Activated CD4-positive, alpha-beta T cell treated with anti-CD3 and anti-CD28 coated beads, Interleukin-2, amount 10 ng/mL, durations not matched to agents 7 days and 5 days (primary cell): ENCODE data around the gene LAMA5. TPM values are rescaled to one million over a fixed set of nuclear protein-coding genes. Genes with fewer than 3 reads are reported as not detected.

Experiments used
- CTCF ChIA-PET: fragments of 350-600 bp; sonication (Branson Sonifier 250); formaldehyde crosslinking; loops from one replicate; lab custom pipeline; 2021; ENCODE audit warnings: antibody characterized with exemption; lab: Charles Lee
- POLR2A ChIA-PET: fragments of 350-600 bp; sonication (Branson Sonifier 250); formaldehyde crosslinking; loops from one replicate; lab custom pipeline; 2021; ENCODE audit warnings: antibody characterized with exemption; lab: Charles Lee
- DNase-seq: peaks from one replicate; pipeline ENCODE4 v3.0.0-alpha.2; 2020
- H3K27ac Mint-ChIP-seq: one replicate; pipeline ENCODE4 v1.8.0; 2021; ENCODE audit warnings: mild to moderate bottlenecking, moderate library complexity, mixed read lengths
- H3K27me3 Mint-ChIP-seq: one replicate; pipeline ENCODE4 v1.8.0; 2021; ENCODE audit warnings: mixed read lengths
- H3K36me3 Mint-ChIP-seq: one replicate; pipeline ENCODE4 v1.8.0; 2021; ENCODE audit warnings: low read depth, mixed read lengths
- H3K4me1 Mint-ChIP-seq: one replicate; pipeline ENCODE4 v1.8.0; 2021; ENCODE audit warnings: mixed read lengths
- H3K4me3 Mint-ChIP-seq: one replicate; pipeline ENCODE4 v1.8.0; 2021; ENCODE audit warnings: mild to moderate bottlenecking, moderate library complexity, mixed read lengths
- H3K9me3 Mint-ChIP-seq: one replicate; pipeline ENCODE4 v1.8.0; 2021; ENCODE audit warnings: mixed read lengths
- total RNA-seq, 2 experiments: library from RNA; stranded (reverse); gene quantifications; one replicate each; pipeline ENCODE4 v1.2.3, GENCODE V29; 2021

The LAMA5 gene
- total RNA-seq, 2 experiments from 2014 or later: 0.64 to 0.67 TPM

GRCh38 chr20:62281161-62281933 lies 85.8 kb downstream of the LAMA5 start:
- Mint-ChIP-seq H3K27ac (no peak overlapping the region), H3K4me3 (no peak overlapping the region)
- POLR2A ChIA-PET: no interaction called here

GRCh38 chr20:62280303-62280702 lies 86.8 kb downstream of the LAMA5 start:
- Mint-ChIP-seq H3K36me3 (peaks cover 9% of the 10 kb centered on the region), H3K9me3 (no peaks in the 10 kb centered on the region), H3K4me3 (no peak overlapping the region), H3K4me1 (no peaks in the 10 kb centered on the region), H3K27me3 (no peaks in the 10 kb centered on the region), H3K27ac (no peak overlapping the region)
- no peak for DNase-seq
- ChIA-PET POLR2A (no interaction called here), CTCF (no interaction called here)

More at GRCh38 chr20:62281161-62281933, 85.8 kb downstream of the LAMA5 start:
- H3K9me3 Mint-ChIP-seq: no peaks in the 10 kb centered on the region
- no peaks in the 10 kb centered on the region for H3K4me1 Mint-ChIP-seq
- DNase-seq: no peak
- H3K27me3 Mint-ChIP-seq: no peaks in the 10 kb centered on the region
- CTCF ChIA-PET: interaction anchor here (0.5 kb wide), 1 partner anchor 15 kb away, joined by 4 read pairs; no protein-coding TSS in a partner anchor
- peaks cover 9% of the 10 kb centered on the region for H3K36me3 Mint-ChIP-seq

GRCh38 chr20:62277253-62277652 lies 89.9 kb downstream of the LAMA5 start:
- ChIA-PET CTCF (no interaction called here), POLR2A (no interaction called here)
- DNase-seq: no peak
- H3K9me3 Mint-ChIP-seq: no peaks in the 10 kb centered on the region
- H3K4me3 Mint-ChIP-seq: no peak overlapping the region
- H3K27me3 Mint-ChIP-seq: no peaks in the 10 kb centered on the region
- no peaks in the 10 kb centered on the region for H3K4me1 Mint-ChIP-seq
- H3K36me3 Mint-ChIP-seq: peaks cover 21% of the 10 kb centered on the region
- no peak overlapping the region for H3K27ac Mint-ChIP-seq

GRCh38 chr20:62276439-62276838 lies 90.7 kb downstream of the LAMA5 start:
- H3K9me3 Mint-ChIP-seq: no peaks in the 10 kb centered on the region
- no peak overlapping the region for H3K27ac Mint-ChIP-seq
- H3K4me1 Mint-ChIP-seq: no peaks in the 10 kb centered on the region
- ChIA-PET CTCF (no interaction called here), POLR2A (no interaction called here)
- H3K27me3 Mint-ChIP-seq: no peaks in the 10 kb centered on the region
- no peak overlapping the region for H3K4me3 Mint-ChIP-seq
- H3K36me3 Mint-ChIP-seq: peaks cover 16% of the 10 kb centered on the region
- DNase-seq: no peak

GRCh38 chr20:62275219-62275618 lies 91.9 kb downstream of the LAMA5 start:
- peaks cover 14% of the 10 kb centered on the region for H3K36me3 Mint-ChIP-seq
- DNase-seq: no peak
- no peak overlapping the region for H3K27ac Mint-ChIP-seq
- POLR2A ChIA-PET: no interaction called here
- H3K4me3 Mint-ChIP-seq: no peak overlapping the region
- no peaks in the 10 kb centered on the region for H3K4me1 Mint-ChIP-seq
- no peaks in the 10 kb centered on the region for H3K27me3 Mint-ChIP-seq
- no peaks in the 10 kb centered on the region for H3K9me3 Mint-ChIP-seq
- CTCF ChIA-PET: interaction anchor here (0.7 to 1.6 kb wide), 2 partner anchors 27 to 533 kb away, joined by 3 to 5 read pairs; no protein-coding TSS in a partner anchor

DNA sequence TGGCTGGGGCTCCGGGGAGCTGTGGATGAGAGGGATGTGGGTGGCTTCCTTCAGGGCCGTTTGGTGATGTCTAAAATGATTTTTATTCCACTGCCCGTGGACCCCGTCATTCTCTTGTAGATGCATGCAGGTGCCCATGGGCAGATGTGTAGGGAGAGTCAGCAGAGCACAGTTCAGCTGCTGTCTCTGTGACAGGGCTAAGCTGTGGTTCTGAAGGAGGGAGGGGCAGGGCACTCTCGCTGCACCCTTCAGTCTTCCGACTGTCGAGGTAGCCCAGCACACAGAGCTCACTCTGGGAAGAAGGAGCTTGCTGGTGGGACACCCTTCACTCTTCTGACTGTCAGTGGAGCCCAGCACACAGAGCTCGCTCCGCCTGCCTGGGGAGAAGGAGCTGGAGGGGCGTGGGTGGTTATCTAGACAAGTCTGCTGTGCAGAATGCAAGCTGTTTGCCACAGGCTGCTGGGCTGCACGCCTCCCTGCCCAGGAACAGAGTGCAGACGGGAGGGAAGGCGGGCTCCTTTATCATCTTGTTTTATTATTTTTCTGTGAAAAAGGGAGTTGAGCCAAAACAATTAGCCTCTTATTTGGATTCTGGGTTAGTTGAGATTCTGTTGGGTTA lies 92.7 kb downstream of the LAMA5 start:
- Mint-ChIP-seq H3K4me3 (no peak overlapping the region), H3K4me1 (no peaks in the 10 kb centered on the region), H3K9me3 (no peaks in the 10 kb centered on the region), H3K27me3 (no peaks in the 10 kb centered on the region), H3K27ac (no peak overlapping the region), H3K36me3 (peaks cover 12% of the 10 kb centered on the region)
- ChIA-PET POLR2A (no interaction called here), CTCF (interaction anchor here (1.6 kb wide), 1 partner anchor 28 kb away, joined by 3 read pairs; no protein-coding TSS in a partner anchor)
- no peak for DNase-seq

DNA sequence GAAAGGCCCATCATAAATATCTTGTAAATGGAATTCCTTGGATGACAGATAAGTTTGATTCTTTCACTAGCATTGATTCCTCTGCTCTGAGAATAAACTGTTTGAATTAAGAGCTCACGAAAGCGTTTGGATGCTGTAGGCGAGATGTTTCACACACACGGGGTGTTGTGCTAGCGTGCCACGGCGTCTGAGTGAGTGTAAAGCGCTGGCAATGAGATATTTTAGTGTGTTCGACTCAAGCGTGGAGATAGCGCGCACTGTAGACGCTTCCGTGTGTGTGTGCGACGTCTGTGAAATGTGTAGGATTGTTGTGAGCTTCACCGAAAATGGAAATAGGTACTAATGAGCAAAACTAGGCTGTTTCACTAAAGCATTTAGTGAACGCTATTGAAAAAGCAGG lies 93.7 kb downstream of the LAMA5 start:
- DNase-seq: no peak
- ChIA-PET POLR2A (no interaction called here), CTCF (no interaction called here)
- no peaks in the 10 kb centered on the region for H3K4me1 Mint-ChIP-seq
- H3K27me3 Mint-ChIP-seq: no peaks in the 10 kb centered on the region
- no peak overlapping the region for H3K27ac Mint-ChIP-seq
- peaks cover 12% of the 10 kb centered on the region for H3K36me3 Mint-ChIP-seq
- no peak overlapping the region for H3K4me3 Mint-ChIP-seq
- no peaks in the 10 kb centered on the region for H3K9me3 Mint-ChIP-seq

- ChIA-PET POLR2A (no interaction called here), CTCF (no interaction called here)
- H3K4me1 Mint-ChIP-seq: no peaks in the 10 kb centered on the region
- no peak overlapping the region for H3K4me3 Mint-ChIP-seq
- no peaks in the 10 kb centered on the region for H3K27me3 Mint-ChIP-seq
- no peaks in the 10 kb centered on the region for H3K9me3 Mint-ChIP-seq
- no peak overlapping the region for H3K27ac Mint-ChIP-seq
- no peak for DNase-seq
- H3K36me3 Mint-ChIP-seq: peaks cover 12% of the 10 kb centered on the region
Observed at GRCh38 chr20:62272200-62272599, 94.9 kb downstream of the LAMA5 start.

DNA sequence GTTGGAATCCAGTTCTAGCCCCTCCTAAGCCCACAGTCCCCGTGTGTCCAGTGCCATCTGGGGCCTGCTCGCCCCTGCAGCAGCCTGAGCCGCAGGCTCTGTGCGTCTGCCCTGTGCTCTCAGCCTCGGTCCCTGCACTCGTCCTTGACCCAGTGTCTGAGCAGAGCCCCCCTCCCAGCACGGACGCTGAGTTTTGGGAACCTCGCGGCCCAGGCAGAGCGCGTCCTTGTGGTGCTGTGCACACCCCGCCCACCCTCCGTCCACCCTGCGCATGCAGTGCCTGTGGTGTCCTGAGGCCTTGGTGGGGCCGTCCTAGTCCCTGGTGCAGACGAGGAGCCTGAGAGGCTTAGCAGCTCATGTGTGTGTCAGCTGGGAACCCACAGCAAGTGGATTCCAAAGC lies 97.2 kb downstream of the LAMA5 start:
- ChIA-PET CTCF (interaction anchor here (1.3 kb wide), 1 partner anchor 24 kb away, joined by 3 read pairs; no protein-coding TSS in a partner anchor), POLR2A (no interaction called here)
- DNase-seq: no peak
- Mint-ChIP-seq H3K9me3 (no peaks in the 10 kb centered on the region), H3K36me3 (peaks cover 21% of the 10 kb centered on the region), H3K4me1 (no peaks in the 10 kb centered on the region), H3K27ac (no peak overlapping the region), H3K27me3 (no peaks in the 10 kb centered on the region), H3K4me3 (no peak overlapping the region)

GRCh38 chr20:62269378-62269777 lies 97.7 kb downstream of the LAMA5 start:
- ChIA-PET POLR2A (no interaction called here), CTCF (interaction anchor here (0.7 to 1.3 kb wide), 2 partner anchors 23 to 545 kb away, joined by 3 to 4 read pairs; no protein-coding TSS in a partner anchor)
- Mint-ChIP-seq H3K27ac (no peak overlapping the region), H3K36me3 (peaks cover 25% of the 10 kb centered on the region), H3K27me3 (no peaks in the 10 kb centered on the region), H3K4me1 (no peaks in the 10 kb centered on the region), H3K9me3 (no peaks in the 10 kb centered on the region), H3K4me3 (no peak overlapping the region)
- no peak for DNase-seq

GRCh38 chr20:62268228-62268900 lies 98.7 kb downstream of the LAMA5 start:
- Mint-ChIP-seq H3K4me1 (no peaks in the 10 kb centered on the region), H3K36me3 (peaks cover 20% of the 10 kb centered on the region), H3K27ac (no peak overlapping the region), H3K27me3 (no peaks in the 10 kb centered on the region), H3K9me3 (no peaks in the 10 kb centered on the region), H3K4me3 (no peak overlapping the region)
- CTCF ChIA-PET: interaction anchor here (1.3 kb wide), 1 partner anchor 22 kb away, joined by 3 read pairs; no protein-coding TSS in a partner anchor
- POLR2A ChIA-PET: no interaction called here
- no peak for DNase-seq

DNA sequence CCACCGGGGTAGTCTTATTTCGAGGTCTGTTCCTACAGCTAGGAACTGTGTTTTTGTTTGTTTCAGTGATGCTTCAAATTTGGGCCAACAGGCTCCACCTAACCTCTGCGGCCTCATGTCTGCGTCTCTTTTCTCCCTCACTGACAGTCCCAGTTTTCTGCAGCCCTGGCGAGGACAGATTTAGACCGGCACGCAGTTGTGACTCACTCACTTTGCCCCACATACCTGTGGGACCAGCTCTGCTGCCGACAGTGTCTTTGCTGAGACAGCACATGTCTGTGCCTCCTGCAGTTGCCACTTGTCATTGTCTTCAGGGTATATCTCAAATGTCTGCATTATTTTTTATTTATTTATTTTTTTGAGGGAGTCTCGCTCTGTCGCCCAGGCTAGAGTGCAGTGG lies 99.6 kb downstream of the LAMA5 start:
- ChIA-PET CTCF (no interaction called here), POLR2A (no interaction called here)
- no peak for DNase-seq
- Mint-ChIP-seq H3K36me3 (peaks cover 14% of the 10 kb centered on the region), H3K4me1 (no peaks in the 10 kb centered on the region), H3K9me3 (no peaks in the 10 kb centered on the region), H3K4me3 (no peak overlapping the region), H3K27me3 (no peaks in the 10 kb centered on the region), H3K27ac (no peak overlapping the region)

GRCh38 chr20:62266851-62267250 lies 100.3 kb downstream of the LAMA5 start:
- H3K4me1 Mint-ChIP-seq: no peaks in the 10 kb centered on the region
- H3K36me3 Mint-ChIP-seq: peaks cover 13% of the 10 kb centered on the region
- no peaks in the 10 kb centered on the region for H3K27me3 Mint-ChIP-seq
- no peak overlapping the region for H3K27ac Mint-ChIP-seq
- CTCF ChIA-PET: no interaction called here
- DNase-seq: no peak
- POLR2A ChIA-PET: no interaction called here
- no peaks in the 10 kb centered on the region for H3K9me3 Mint-ChIP-seq
- H3K4me3 Mint-ChIP-seq: no peak overlapping the region
